OCI-LY3 (cell line): ENCODE results near the gene NLGN1.

ENCODE experiments used
- EZH2phosphoT487 ChIP-seq: fragments of 200-600 bp; shearing (Covaris generic); IDR thresholded peaks from 2 replicates; pipeline ENCODE4 v1.6.1; 2018; ENCODE audit warnings: antibody characterized with exemption, mixed run types, low read depth
- TF ChIP-seq, protein P1 (sequence below): fragments of 200-600, 300-600 bp; sonication (generic); IDR thresholded peaks from 2 replicates; pipeline ENCODE4 v1.5.1; 2014; ENCODE audit warnings: antibody characterized with exemption, low read length, low read depth

DNA sequence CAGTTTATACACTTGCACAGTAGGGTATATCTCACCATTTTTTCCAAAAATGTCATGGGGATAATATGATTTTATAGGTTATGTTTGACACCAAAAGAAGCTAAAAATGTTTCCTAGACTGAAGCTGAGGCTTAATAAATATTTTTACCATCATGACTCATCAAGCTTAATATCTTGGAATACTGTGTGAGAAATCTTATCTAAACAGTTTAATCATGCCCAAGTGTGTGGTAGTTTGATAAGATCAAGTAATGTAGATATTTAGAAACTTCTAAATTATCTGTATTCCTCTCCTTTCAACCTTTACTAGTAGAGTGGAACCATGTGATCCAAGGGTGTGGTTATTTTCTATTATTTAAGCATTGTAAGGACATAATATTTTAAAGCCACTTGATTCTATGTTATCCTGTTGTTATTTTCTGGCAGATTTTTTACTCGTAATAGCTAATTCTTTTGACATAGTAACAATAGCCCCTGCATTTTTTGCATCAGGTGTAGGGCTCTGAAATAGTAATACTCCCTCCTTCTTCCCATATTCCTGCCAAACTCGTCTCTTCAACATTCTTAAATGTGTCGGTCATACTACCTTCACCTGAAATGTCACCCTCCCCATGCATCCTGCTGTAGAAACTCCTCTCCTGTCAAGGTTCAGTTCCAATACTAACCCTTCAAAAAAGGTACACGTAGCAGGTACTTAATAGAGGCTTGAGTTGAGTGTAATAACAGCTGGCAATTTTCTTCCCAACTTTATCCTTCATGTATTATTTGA is 729.6 kb downstream of the NLGN1 start:
- TF ChIP-seq, protein P1, sequence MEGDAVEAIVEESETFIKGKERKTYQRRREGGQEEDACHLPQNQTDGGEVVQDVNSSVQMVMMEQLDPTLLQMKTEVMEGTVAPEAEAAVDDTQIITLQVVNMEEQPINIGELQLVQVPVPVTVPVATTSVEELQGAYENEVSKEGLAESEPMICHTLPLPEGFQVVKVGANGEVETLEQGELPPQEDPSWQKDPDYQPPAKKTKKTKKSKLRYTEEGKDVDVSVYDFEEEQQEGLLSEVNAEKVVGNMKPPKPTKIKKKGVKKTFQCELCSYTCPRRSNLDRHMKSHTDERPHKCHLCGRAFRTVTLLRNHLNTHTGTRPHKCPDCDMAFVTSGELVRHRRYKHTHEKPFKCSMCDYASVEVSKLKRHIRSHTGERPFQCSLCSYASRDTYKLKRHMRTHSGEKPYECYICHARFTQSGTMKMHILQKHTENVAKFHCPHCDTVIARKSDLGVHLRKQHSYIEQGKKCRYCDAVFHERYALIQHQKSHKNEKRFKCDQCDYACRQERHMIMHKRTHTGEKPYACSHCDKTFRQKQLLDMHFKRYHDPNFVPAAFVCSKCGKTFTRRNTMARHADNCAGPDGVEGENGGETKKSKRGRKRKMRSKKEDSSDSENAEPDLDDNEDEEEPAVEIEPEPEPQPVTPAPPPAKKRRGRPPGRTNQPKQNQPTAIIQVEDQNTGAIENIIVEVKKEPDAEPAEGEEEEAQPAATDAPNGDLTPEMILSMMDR: no peak
- TF ChIP-seq EZH2phosphoT487: no peak
